Urothelium cell line (cell line): Measurements from ENCODE around the gene GAL3ST2.
"Not testable (repeated sequence)": the region's sequence is repeated elsewhere in the genome, so short reads cannot be mapped to it uniquely, and the experiment has no call there.

Experiments
- DNase-seq: peaks from one replicate; pipeline ENCODE4 v3.0.0; 2011; ENCODE audit warnings: low spot score, mixed read lengths
- FAIRE-seq: peaks from 2 replicates; lab custom pipeline; 2011; peaks lifted over from hg19 to GRCh38; lab: Jason Lieb, UNC

The GAL3ST2 gene

GRCh38 chr2:241817126-241817820 is 40.7 kb downstream of the GAL3ST2 start:
- no peak for DNase-seq
- FAIRE-seq = no peak

GRCh38 chr2:241817821-241818215 is 41.2 kb downstream of the GAL3ST2 start:
- not testable (repeated sequence) for FAIRE-seq, DNase-seq

GRCh38 chr2:241818229-241818942 is 41.8 kb downstream of the GAL3ST2 start:
- no peak for DNase-seq
- no peak for FAIRE-seq

GRCh38 chr2:241818943-241819270 is 42.3 kb downstream of the GAL3ST2 start:
- FAIRE-seq = no peak
- DNase-seq = no peak

- FAIRE-seq, DNase-seq: not testable (repeated sequence)
Observed at GRCh38 chr2:241819947-241820624, 43.5 kb downstream of the GAL3ST2 start.

GRCh38 chr2:241820625-241821384 is 44.2 kb downstream of the GAL3ST2 start:
- DNase-seq (no peak), FAIRE-seq (no peak)

- DNase-seq = no peak
- FAIRE-seq = no peak
Observed at GRCh38 chr2:241821460-241822263, 45.0 kb downstream of the GAL3ST2 start.

GRCh38 chr2:241822264-241822623 is 45.6 kb downstream of the GAL3ST2 start:
- DNase-seq = no peak
- FAIRE-seq = no peak

GRCh38 chr2:241823531-241824437 is 47.2 kb downstream of the GAL3ST2 start:
- not testable (repeated sequence) for DNase-seq, FAIRE-seq

GRCh38 chr2:241827394-241827793 is 50.8 kb downstream of the GAL3ST2 start:
- FAIRE-seq (no peak), DNase-seq (no peak)

- FAIRE-seq = no peak
- no peak for DNase-seq
Observed at GRCh38 chr2:241833101-241833663, 56.6 kb downstream of the GAL3ST2 start.

- DNase-seq = not testable (repeated sequence)
- FAIRE-seq = peak; percentile 44
Observed at GRCh38 chr2:241833756-241834526, 57.3 kb downstream of the GAL3ST2 start.

- DNase-seq (no peak), FAIRE-seq (no peak)
Observed at GRCh38 chr2:241834527-241835210, 58.0 kb downstream of the GAL3ST2 start.

GRCh38 chr2:241835611-241836010 is 59.0 kb downstream of the GAL3ST2 start:
- DNase-seq (no peak), FAIRE-seq (no peak)

GRCh38 chr2:241836292-241836691 is 59.7 kb downstream of the GAL3ST2 start:
- DNase-seq (no peak), FAIRE-seq (no peak)

- FAIRE-seq = no peak
- DNase-seq = no peak
Observed at GRCh38 chr2:241837197-241837965, 60.8 kb downstream of the GAL3ST2 start.
